NCI-H748 (cell line): ENCODE data around the gene MTUS2.
"Not testable (repeated sequence)": the region's sequence is repeated elsewhere in the genome, so short reads cannot be mapped to it uniquely, and the experiment has no call there.

Source experiments
- DNase-seq: peaks from one replicate; lab custom pipeline; 2025; ENCODE audit not compliant: unreplicated experiment; lab: John Stamatoyannopoulos, UW

MTUS2 gene

DNA sequence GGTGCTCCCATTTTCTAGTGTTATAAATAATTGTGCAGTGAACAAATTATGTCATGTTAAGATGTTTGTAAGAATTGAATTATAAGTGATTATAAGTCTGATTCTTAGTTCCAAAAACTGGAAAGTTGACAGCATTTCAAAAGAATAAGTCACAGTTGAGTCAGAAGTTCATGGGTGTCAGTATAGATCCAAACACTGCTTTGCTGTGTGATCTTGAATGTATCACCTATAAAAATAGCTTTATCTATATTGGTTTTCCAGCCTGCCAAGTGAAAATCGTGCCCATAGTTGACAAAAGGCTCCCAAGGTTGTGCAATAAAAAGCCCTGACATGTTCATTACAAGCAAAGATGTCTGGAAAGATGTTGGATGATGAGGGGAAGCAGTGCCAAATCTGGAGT, 336.0 kb downstream of the MTUS2 start:
- DNase-seq, result no peak

DNA sequence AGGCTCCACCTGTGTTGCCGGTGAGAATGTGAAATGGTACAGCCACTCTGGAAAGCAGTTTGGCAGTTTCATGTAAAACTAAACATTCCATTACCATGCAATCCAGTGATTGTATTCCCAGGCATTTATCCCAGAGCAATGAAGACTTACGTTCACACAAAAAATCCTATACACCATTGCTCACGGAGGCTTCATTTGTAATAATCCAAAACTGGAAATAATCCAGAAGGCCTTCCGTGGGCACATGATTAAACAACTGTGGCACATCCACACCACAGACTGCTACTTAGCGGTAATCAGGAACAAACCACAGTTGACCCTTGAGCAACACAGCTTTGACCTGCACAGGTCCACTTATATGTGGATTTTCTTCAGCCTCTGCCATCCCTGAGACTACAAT, 339.7 kb downstream of the MTUS2 start:
- DNase-seq, result no peak

DNA sequence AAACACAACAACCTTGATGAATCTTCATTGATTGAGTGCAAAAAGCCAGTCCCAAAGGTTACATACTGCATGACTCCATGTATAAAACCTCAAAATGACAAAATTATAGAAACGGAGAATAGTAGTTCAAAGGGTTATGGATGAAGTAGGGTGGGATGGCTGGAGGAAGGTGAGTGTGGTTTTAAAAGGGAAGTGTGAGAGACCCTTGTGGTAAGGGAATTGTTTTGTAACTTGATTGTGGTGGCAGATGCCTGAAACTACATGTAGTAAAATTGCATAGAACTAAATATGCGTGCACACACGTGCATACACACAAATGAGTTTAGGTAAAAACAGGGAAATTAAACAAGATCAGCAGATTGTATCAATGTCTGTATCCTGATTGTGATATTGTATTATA, 340.7 kb downstream of the MTUS2 start:
- no peak for DNase-seq

DNA sequence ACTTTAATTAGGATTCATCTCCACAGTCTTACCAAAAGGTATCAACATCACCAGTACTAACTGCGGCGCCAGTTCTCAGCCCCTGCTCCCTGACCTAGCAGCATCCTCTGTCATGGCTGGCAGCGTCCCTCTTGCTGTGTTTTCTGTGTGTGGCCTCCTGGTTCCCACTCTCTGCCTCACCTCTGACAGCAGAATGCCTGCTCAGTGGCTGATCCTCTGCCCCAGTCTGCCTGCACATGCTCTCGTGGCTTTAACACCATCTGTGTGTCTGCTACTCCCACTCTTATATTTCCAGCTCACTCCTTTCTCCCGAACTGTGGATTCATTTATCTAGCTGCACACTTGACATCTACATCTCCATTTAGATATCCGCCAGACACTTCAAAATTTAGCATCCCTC, 341.5 kb downstream of the MTUS2 start:
- no peak for DNase-seq

DNA sequence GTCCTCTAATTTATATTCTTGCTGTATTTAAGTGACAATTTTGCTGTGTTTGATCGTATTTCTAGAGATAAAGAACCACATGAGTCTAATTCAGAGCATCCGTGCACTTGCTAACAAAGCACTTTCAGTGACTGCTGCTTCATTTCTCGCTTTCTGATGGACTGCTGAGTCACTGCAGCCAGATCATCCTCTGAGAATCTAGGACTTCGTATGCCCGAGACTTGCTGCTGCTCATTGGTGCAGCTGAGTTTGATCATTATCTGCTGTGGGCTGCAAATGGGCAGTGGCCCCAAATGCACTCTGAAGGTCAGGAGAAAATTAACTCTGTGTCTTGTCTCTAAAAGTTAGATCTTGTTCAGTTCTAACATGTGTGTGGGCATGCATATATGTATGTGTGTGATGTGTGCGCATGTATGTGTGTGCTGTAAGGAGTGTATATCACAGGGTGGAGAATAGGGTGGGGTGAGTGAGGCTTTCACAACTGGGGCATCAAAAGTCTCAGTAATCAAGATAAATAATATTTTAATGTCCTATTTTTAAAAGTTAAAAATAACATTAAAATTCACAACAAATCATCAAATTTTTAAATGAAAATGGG, 342.6 kb downstream of the MTUS2 start:
- no peak for DNase-seq

DNA sequence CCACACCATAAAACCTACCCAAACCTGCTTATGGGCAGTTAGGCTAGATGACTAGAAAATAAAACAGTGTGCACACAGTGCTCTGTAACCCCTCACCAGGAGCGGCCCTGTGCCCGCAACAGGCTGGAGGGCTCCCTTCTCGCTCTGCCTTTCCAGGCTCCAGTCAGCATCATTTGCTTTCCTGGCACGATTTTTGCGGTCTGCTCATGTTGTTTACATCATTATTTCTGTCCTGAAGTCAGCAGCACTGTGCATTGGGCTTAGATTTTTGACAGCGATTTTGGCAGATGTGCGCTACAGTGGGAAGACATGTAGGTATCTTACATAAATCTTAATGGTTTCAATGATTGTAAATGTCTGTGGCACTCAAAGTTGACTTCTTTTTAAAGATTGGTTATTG, 344.0 kb downstream of the MTUS2 start:
- no peak for DNase-seq

DNA sequence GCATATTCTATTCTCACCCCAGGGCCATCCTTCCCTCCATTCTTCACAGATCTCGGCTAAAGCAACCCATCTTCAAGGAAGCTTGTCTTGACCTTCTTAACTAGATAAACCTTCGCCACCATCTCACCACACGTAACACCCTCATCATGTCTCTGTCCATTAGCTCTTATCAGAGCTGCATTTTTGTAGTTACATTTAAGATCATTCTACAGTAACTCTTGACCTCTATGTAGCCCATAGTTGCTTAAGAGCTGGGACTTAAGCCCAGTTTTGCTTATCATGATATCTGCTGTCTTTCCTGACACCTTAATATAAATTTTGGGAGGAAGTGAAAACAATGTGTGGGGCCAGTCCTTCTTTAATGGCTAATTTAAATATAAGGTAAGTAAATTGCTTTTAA, 345.1 kb downstream of the MTUS2 start:
- no peak for DNase-seq

DNA sequence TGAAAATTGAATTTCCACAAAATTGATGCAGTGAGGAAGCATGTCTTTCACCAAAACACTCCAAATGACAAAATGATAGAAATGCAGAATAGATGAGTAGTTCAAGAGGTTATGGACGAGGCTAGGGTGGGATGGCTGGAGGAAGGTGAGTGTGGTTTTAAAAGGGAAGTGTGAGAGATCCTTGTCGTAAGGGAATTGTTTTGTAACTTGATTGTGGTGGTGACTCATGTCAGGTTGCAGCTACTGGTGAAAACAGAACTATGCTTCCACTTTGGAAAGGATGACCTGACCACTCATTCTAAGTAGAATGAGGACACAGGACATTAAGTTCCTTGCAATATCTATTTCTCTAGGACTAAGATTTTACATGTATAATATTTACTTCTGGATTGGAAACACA, 345.7 kb downstream of the MTUS2 start:
- no peak for DNase-seq

DNA sequence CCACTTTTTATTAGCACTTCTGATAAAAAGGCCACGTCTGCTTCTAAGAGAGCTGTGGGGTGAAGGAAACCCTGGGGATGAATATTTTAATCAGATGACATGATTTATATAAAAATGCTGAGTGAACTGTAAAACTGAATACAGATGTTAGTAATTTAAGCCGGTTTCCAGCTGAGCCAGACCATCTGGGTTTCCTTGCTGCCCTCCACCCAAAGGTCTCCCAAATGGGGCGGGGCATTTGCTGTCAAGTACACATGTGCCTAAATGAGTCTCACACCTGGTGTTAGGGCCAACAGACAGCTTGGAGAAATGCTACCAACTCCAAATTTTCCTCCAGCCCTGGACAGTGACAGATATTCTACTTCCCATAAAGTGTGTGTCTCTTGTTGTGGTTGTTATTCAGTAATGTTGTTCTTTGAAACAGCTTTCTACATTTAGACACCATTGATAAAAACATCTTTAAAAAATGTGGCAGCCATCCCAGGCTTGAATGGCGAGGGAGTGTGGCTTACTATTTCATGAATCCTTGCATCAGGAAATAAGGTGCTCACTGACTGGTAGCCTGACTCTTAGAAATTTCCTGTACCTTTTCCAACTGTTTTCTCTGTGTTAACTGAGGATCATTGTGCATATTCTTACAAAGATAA, 350.4 kb downstream of the MTUS2 start:
- DNase-seq, result no peak

DNA sequence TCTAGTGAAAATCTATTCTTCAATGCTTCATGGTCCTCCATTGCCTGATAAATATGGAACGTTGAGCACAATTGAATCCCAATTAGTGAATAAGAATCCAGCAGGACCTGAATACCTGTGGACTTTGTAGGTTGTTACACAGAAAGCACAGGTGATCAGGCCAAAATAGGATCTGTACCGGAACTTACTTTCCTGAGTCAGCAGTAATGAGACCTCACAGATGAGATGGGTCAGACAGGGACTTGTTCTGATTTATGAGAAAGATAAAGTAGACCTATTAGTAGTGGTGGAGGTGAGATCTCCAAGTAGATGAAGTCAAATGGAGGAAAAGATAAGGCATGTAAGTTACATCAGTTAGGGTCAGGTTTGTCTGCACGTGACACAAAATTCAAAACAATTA, 351.1 kb downstream of the MTUS2 start:
- DNase-seq, result no peak

DNA sequence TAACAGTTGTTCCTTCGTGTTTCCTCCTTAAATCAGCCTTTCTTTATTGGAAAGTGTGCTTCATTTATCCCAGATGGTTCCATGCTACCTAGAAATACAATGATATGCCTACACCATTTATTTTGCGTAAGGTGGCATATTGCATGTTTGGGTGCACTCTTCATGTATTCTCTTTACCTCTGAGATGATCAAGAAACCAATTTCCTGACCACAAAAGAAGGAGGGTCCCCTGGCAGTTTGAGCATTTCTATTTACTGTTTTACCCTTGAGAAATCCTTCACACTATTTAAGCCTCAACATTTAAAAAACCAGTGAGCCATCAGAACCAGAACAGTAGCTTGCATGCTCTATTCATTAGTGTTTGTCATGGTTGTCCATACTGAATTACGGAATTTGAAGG, 354.0 kb downstream of the MTUS2 start:
- no peak for DNase-seq

DNA sequence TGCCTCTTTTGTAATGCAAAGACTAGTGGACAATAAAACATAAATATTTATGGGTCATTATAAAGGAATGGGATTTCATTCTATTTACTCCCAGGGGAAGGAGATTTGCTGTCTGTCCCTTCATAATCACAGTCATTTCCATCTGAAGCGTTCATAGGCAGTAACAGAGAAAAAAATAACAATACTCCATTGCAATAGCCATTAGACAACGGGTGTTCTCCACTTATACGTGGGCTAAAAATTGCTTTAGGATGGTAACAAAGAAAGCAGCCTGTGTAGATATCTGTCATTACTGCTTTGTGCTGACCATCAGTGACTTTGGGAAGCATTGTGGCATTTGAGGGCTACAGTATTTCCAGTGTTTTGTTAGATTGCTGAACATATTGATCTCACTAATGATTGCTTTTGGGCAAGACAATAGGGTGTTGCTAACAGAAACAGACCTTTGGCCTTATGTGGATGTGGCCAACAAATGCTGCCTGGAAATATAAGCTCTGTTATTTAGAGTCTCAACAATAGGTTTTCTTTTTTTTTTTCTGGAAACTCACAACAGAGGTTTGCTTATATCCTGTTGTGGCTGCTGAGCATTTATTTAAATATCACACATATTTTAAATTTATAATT, 355.2 kb downstream of the MTUS2 start:
- peak; percentile 73 for DNase-seq

DNA sequence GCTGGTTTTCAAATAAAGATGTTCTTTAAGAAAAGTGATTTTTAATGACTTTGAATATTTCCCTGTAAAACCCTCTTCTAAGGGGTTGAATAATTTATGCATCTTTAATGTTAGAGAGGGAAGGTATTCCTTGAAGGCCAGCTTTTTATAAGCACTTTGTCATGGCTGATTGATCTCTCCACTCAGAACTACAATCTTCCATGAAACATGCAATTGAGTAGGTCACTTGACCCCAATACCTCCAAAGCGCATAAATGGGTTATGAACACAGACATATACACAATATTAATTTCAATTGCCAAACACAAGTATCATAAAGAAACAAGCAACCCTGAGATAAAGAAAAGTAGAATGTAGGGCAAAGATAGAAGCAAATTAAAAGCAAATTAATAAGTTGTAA, 359.9 kb downstream of the MTUS2 start:
- DNase-seq, result no peak

DNA sequence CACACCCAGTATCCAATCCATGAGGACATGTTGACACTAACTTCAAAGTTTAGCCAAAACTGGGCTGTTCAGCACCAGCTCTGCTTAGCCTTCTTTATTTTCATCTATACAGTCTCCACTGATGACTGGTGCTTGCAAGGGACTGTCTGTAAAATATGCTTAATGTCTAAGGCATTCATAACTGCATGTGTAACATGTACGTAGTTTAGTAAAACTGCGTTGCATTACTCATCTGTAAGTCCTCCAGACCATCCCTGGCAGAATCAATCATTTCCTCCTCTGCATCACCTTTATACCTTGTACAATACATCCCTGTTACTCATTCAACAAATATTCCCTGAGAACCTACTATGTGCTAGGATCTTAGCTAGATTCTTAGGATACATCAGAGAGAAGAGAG, 362.1 kb downstream of the MTUS2 start:
- no peak for DNase-seq

DNA sequence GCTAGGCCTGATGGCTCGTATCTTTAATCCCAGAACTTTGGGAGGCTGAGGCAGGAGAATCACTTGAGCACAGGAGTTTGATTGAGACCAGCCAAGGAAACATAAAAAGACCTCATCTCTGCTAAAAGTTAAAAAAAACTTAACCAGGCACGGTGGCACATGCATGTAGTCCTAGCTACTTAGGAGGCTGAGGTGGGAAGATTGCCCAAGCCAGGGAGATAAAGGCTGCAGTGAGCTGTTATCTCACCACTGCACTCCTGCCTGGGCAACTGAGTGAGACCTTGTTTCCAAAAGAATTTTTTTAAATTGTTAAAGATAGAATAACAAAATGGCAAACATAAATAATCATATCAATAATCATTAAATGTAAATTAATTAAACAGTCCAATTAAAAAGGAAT, 365.8 kb downstream of the MTUS2 start:
- DNase-seq, result no peak

DNA sequence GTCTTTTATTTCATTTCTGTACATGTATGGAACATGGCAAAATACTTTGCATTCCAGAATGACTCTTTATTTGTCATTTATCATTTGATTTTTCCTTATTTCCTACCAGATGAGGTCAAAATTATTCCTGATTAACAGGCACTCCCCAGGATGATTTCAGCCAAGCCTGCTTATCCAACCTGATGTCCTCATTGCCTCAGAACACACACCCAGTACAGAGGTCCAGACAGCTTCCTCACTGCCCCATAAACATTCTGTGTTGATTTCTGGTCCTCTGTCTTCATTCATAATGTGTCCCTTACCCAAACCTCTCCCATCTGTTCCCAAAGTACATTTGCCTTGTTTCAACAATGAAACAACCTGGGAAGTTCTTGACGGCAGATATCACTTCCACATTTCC, 367.4 kb downstream of the MTUS2 start:
- DNase-seq, result no peak

DNA sequence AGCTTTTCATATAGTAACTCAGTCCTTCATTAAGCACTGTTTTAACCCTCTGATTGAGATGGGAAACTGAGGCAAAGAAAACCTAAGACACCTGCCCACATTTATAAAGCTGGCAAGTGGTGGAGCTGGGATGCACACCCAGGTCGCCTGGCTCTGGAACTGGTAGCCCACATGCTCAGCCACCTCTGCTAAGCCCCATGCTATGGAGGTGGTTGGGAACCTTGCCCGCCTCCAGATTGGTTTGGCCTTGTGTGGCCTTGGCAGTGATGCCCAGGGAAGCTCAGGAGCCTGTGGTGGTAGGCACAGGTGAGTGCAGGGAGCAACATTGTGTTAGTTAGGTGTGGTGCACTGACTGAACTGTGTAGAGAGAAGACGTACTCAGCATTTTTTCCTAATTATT, 370.2 kb downstream of the MTUS2 start:
- DNase-seq, result no peak

DNA sequence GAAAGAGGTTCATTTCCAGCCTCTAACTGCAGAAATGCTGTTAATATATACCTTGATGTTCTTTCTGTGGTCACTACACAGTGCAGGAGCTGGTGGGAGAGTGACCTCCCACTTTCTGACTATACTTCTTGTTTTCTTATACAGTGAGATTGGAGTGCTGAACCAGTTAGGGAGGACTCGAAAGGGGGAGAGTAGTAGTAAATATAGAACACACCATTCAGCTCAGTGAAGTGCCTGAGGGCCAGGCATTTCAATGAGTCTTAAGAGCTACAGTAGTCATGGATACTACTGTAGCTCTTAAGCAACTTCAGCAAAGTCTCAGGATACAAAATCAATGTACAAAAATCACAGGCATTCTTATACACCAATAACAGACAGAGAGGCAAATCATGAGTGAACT, 372.9 kb downstream of the MTUS2 start:
- no peak for DNase-seq

DNA sequence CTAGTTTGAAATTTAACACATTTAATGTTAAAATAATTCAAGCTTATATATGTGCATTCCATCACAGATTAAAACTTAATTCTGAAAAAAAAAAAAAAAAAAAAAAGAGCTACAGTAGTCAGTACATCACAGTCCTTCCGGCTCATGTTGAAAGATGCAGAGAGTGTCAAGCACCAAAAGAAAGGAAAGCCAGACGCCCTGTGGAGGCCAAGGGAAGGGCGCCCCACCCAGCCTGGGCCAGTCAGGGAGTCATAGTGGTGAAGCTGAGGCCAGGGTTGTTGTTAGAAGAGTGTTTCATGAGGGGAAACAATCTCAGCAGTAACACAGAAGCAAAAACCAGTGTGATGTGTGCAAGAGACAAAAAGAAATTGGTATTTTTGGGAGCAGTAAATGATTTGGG, 375.3 kb downstream of the MTUS2 start:
- no peak for DNase-seq

DNA sequence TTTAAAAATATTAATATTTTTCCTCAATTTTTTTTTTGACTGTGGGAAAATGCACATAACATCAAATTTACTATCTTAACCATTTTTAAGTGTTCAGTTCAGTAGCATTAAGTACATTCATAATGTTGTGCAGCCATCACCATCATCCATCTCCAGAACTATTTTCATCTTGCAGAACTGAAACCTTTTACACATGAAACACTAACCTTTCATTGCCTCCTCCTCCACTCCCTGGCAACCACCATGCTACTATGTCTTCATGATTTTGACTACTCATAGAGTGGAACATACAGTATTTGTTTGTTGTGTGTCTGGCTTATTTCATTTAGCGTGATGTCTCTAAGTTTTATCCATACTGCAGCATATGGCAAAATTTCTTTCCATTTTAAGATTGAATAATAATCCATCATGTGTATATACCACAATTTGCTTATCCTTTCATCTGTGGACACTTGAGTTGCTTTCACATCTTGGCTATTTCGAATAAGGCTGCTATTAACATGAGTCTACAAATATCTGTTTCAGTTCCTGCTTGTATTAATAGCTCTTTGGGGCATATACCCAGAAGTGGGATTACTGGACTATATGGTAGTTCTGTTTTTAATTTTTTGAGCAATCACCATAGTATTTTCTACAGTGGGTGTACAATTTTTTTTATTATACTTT, 376.4 kb downstream of the MTUS2 start:
- DNase-seq, result no peak

DNA sequence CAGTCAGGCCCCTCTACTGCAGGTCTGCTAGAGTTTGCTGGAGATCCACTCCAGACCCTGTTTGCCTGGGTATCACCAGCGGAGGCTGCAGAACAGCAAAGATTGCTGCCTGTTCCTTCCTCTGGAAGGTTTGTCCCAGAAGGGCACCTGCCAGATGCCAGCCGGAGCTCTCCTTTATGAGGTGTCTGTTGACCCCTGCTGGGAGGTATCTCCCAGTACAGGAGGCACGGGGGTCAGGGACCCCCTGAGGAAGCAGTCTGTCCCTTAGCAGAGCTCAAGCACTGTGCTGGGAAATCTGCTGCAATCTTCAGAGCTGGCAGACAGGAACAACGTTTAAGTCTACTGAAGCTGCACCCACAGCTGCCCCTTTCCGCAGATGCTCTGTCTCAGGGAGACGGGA, 382.6 kb downstream of the MTUS2 start:
- DNase-seq, result not testable (repeated sequence)

DNA sequence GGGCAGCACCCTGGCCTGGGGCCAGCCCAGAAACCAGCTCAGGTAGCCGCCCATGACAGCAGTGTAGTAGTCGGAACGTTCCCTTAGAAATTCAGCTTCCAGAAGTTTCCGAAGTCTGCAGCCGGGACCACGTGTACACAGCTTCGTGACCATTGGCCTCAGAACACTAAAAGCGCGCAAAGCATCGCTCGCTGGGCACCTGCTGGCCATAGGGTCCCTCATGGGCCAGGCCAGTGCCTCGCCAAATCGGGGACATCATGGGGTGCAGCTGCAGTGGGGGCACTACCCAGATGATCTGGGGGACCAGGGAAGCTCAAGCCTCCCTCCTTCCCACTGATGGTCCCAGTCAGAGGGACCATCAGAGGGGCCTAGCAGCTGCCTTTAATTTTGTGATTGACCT, 384.5 kb downstream of the MTUS2 start:
- DNase-seq, result no peak
